Activated naive CD4-positive, alpha-beta T cell treated with anti-CD3 and anti-CD28 coated beads, Interleukin-2, amount 50 U/mL, for 72 hours (primary cell): Measurements from ENCODE around the gene RAD51B. TPM values are rescaled to one million over a fixed set of nuclear protein-coding genes. Genes with fewer than 3 reads are reported as not detected.

Source experiments
- ATAC-seq, 2 donors: fragments of 150-1000 bp; cut with Tn5 transposase; 2 replicates each; pipeline ENCODE4 v1.10.0; 2021; ENCODE audit warnings: mild to moderate bottlenecking in 2 of 2, moderate library complexity in 2 of 2
- DNase-seq, 2 donors: peaks; one replicate each; pipeline ENCODE4 v3.0.0; 2021 to 2022; ENCODE audit warnings: low spot score in 2 of 2
- H3K27ac Mint-ChIP-seq, 2 donors: one replicate each; pipeline ENCODE4 v1.8.0; 2022; ENCODE audit warnings: mild to moderate bottlenecking in 2 of 2, mixed read lengths in 2 of 2
- H3K36me3 Mint-ChIP-seq, 2 donors: one replicate each; pipeline ENCODE4 v1.8.0; 2022; ENCODE audit warnings: mixed read lengths in 2 of 2
- H3K9me3 Mint-ChIP-seq, 2 donors: one replicate each; pipeline ENCODE4 v1.8.0; 2022; ENCODE audit warnings: mixed read lengths in 2 of 2
- total RNA-seq, 2 donors: library from RNA; stranded (reverse); gene quantifications; one replicate each; pipeline ENCODE4 v1.2.3, GENCODE V29; 2022

The RAD51B gene
- total RNA-seq, 2 donors from 2014 or later = 36.5 to 53.0 TPM

DNA sequence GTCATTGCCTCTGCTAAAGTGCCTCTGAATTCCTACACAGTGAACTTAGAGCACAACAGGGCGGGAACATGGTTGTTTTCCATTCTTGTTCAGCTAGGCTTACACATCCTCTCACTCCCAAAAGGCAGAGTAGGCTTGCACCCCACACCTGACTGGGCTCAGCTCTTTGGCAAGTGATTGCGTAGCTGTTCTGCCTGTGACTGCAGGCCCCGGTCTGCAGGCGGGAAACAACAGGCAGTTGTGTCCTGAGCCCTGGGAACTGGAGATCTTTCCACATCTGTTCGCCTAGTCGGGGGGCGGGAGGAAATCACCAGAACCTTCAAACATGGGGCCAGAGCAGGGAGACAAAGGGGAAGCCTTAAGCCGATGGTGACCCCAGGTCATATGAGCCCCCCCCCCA lies 698.6 kb downstream of the RAD51B start:
- no peak overlapping the region for H3K27ac Mint-ChIP-seq
- H3K9me3 Mint-ChIP-seq = no peaks in the 10 kb centered on the region
- H3K36me3 Mint-ChIP-seq = no peaks in the 10 kb centered on the region
- ATAC-seq = no peak
- no peak for DNase-seq

GRCh38 chr14:68518761-68519670 lies 699.4 kb downstream of the RAD51B start:
- ATAC-seq (no peak), DNase-seq (no peak)
- H3K27ac Mint-ChIP-seq = peak overlapping the region in 1 of 2 donors; percentile 10
- no peaks in the 10 kb centered on the region for H3K9me3 Mint-ChIP-seq
- H3K36me3 Mint-ChIP-seq = no peaks in the 10 kb centered on the region

DNA sequence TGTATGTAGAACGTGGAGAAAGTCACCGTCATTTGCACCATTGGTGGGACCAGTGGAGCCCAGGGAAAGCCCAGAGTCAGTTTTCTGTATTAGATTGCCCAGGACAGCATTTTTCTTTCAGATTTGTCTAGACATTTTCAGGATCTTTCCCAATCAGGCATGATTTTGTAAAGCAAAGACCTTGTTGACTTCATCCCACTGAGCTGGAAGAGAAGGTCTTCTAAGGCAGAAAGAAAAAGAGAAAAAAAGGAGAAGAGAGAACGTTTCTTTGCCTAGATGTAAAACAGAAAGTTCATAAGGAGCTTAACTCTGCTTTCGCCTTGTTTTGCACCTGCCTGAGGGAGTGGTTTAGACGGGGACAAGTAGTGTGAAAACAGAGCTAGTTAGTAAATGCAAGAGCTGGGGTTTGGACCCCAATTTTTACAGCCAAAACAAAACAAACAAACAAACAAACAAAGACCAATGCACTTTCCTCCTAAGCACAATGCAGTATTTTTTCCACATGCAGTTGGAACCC lies 700.1 kb downstream of the RAD51B start:
- ATAC-seq = no peak
- Mint-ChIP-seq H3K27ac (peak overlapping the region in 1 of 2 donors; percentile 10), H3K36me3 (no peaks in the 10 kb centered on the region), H3K9me3 (no peaks in the 10 kb centered on the region)
- no peak for DNase-seq

DNA sequence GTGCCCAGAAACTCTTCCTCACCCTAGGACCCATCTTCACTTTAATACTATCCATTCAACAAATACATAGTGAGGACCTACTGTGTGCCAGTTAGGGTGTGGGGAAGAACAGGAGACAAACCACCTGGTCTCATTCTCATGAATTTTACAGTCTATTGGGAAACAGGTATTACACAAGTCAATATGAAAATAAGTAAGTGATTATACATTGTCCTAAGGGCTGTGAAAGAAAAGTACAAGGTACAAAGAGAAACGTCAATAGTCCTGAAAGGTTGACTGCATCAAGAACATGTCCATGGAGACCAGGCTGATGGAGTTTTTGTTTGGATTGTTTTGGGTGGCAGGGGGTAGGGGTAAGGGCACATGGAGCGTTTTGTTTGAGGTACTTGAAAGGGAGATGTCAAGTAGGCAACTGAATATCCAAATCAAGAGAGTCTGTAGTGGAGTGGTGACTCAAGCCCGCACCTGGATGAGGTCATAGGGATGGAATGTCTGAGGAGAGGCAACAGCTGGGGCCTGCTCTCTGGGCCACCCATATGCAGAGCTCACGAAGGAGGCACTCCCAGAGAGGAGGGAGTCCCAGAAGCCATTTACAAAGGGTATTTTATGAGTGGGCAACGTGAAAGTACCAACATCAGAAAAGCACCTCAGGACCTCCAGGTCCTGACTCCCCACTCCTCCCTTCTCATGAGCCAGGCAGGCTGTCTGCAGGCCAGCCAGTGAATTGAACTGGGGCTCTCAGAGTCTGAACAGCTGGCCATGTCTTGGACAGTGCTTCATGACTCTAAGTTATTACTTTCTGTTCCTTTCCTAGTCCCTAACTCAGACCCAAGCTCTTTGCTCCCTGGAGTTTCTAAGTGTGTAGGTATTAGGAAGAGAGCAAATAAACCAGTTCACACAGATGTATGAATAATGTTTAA lies 701.3 kb downstream of the RAD51B start:
- no peak overlapping the region for H3K27ac Mint-ChIP-seq
- no peak for DNase-seq
- ATAC-seq = no peak
- H3K9me3 Mint-ChIP-seq = no peaks in the 10 kb centered on the region
- no peaks in the 10 kb centered on the region for H3K36me3 Mint-ChIP-seq

GRCh38 chr14:68521557-68521901 lies 702.0 kb downstream of the RAD51B start:
- DNase-seq (no peak), ATAC-seq (no peak)
- Mint-ChIP-seq H3K36me3 (no peaks in the 10 kb centered on the region), H3K27ac (no peak overlapping the region), H3K9me3 (no peaks in the 10 kb centered on the region)

DNA sequence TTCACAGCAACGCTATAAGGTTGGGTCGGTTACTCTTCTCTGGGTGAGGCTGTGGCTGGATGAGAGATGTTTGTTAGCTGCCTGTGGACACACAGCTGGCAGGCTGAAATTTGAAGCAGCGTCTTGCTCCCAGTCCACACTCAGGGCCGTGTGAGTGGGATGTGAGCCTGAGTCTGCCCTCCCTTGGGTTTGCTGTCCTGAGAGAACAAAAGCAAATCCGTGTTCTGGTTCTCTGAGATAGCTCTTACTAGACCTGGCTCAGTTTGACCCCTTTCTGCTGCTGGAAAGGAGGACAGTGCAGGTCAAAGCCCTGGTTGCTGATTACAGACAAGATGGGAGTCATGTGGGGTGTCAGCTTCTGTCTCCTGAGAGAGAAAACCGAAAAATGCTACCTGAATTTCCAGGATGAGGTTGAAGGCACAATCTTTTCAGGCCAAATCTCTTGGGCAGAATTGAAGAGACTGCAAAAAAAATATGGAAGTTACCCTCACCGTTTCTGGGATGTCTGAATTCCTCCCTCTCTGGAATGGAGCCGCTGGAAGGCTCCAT lies 702.5 kb downstream of the RAD51B start:
- no peak for DNase-seq
- H3K36me3 Mint-ChIP-seq = no peaks in the 10 kb centered on the region
- no peak overlapping the region for H3K27ac Mint-ChIP-seq
- H3K9me3 Mint-ChIP-seq = no peaks in the 10 kb centered on the region
- ATAC-seq = no peak

DNA sequence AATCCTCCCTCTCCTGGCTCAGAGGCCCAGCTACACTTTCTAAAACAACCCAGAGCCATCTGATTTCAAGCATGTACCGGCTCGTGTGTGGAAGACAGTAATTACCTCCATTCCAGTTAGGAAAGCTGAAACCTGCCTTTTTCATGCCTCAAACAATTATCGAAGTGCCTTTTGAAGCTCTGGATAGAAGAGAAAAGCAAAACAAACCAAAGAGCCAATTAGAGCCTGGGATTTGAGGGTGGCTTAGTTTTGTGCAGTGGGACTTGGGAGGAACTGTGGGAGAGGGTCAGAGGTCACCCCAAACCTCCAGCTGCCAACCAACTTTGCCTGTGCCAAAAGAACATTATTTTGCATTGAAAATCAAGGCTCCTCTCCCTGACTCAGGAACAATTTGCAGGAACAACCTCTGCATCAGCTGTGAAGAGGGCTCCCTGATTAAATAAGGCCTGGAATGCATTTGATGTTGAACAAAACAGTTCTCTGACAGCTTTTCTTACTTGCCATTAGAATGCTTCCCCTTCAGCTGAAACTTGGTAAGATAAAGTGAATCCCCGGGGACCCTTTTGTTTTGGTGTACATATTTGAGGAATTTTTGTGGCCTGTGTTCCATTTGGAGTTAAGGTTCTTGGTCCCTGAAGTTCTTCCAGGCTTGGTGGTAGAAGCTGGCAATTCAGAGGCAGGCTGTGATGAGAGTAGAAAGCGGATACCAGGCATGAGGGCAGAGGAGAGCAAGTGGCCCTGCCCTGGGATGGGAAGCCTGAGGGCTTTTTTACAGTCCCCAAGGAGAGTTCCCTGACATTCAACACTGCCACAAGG lies 703.1 kb downstream of the RAD51B start:
- Mint-ChIP-seq H3K27ac (peak overlapping the region in 1 of 2 donors; percentile 11), H3K36me3 (no peaks in the 10 kb centered on the region), H3K9me3 (no peaks in the 10 kb centered on the region)
- ATAC-seq (no peak), DNase-seq (no peak)

DNA sequence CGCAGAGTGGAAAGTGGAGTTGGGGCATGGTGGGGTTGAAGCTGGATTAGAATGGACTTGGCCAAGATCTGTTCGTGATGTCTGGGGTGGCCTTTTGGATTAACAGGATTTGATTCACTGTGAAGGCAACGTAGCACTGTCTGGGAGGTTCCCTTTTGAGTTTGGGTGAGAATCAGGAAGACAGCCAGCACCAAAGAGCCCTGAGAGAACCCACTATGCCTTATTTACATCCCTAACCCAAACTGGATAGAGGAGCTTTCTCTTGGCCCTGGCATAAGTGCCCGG lies 703.7 kb downstream of the RAD51B start:
- Mint-ChIP-seq H3K9me3 (no peaks in the 10 kb centered on the region), H3K36me3 (no peaks in the 10 kb centered on the region), H3K27ac (peak overlapping the region in 1 of 2 donors; percentile 11)
- DNase-seq (no peak), ATAC-seq (no peak)

DNA sequence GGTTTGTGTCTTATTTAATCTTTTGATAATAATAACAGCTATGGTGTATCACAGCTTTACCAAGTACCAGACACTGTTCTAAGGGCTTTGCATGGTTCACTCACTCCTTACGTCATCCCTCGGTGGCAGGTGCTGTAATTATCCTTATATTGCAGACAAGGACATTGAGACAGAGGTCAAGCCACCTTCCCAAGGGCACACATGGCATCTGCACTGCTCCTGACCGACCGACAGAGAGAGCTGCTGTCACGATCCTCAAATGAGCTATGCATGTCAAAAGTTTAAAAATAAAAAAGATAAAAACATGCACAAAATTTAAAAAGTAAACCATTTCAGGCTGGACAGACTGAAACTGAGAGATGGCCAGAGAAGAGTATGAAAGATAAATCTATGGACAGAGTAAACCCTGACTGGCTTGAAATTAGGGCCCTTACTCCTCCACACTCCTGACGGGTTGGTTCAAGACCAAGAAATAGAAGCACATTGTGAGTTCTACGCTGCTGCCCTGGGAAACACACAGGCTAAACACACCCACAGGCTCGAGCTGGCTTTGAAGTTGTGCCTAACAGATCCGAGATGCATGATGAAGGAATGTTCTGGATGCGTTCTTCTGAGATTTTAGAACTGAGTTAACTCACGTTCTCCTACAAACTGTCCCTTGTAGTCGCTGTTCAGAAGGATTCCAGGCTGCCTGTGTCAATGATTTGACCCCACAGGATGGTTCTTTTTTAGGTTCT lies 704.6 kb downstream of the RAD51B start:
- no peak overlapping the region for H3K27ac Mint-ChIP-seq

GRCh38 chr14:68525516-68525915 lies 705.9 kb downstream of the RAD51B start:
- peaks cover 15 to 16% of the 10 kb centered on the region in 2 donors for H3K36me3 Mint-ChIP-seq
- H3K27ac Mint-ChIP-seq = no peak overlapping the region
- DNase-seq (no peak), ATAC-seq (no peak)
- H3K9me3 Mint-ChIP-seq = peaks cover 0 to 10% of the 10 kb centered on the region in 2 donors

More for the DNA sequence above, 704.6 kb downstream of the RAD51B start:
- Mint-ChIP-seq H3K9me3 (peaks cover 0 to under 1% of the 10 kb centered on the region in 2 donors), H3K36me3 (peaks cover 1 to 2% of the 10 kb centered on the region in 2 donors)
- no peak for ATAC-seq
- no peak for DNase-seq

- Mint-ChIP-seq H3K36me3 (peaks cover 15 to 17% of the 10 kb centered on the region in 2 donors), H3K9me3 (peaks cover 5 to 10% of the 10 kb centered on the region in 2 donors), H3K27ac (no peak overlapping the region)
- no peak for ATAC-seq
- DNase-seq = no peak
Measured at GRCh38 chr14:68526512-68527091, 707.0 kb downstream of the RAD51B start.

- peaks cover 15 to 17% of the 10 kb centered on the region in 2 donors for H3K36me3 Mint-ChIP-seq
- ATAC-seq = no peak
Measured at GRCh38 chr14:68527329-68527851, 707.8 kb downstream of the RAD51B start.

DNA sequence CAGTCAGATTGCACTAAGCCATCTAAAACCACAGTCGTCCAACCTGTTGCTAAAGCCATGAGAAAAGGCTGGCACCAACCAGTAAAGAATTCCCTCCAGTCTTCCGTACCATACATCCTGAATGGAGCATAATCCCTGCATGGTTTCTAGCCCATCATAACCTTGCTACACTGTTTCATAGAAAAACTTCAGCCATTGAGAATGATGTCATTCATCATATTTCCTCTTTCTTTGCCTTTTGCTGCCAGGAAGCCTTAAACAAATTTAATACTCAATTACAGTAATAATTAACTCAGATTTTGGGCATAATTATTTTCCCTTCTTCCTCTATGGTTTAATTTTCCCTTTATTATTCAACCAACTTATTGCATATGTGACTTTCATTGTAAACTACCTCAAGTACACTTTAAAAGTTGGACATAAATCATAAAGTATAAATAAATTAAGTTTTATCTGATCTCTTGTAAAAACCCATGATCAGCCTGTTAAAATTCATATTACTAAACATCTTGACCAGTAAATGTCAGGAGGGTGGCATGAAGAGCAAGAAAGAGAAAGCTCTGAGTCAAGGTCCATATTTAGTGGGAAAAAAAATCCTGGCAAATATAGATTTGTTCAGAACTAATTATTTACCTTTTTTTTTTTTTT lies 708.6 kb downstream of the RAD51B start:
- DNase-seq = no peak
- H3K9me3 Mint-ChIP-seq = peaks cover 5 to 12% of the 10 kb centered on the region in 2 donors
- H3K36me3 Mint-ChIP-seq = peaks cover 15 to 17% of the 10 kb centered on the region in 2 donors
- no peak overlapping the region for H3K27ac Mint-ChIP-seq
- no peak for ATAC-seq

More at GRCh38 chr14:68527329-68527851, 707.8 kb downstream of the RAD51B start:
- DNase-seq = no peak
- Mint-ChIP-seq H3K27ac (no peak overlapping the region), H3K9me3 (peaks cover 5 to 10% of the 10 kb centered on the region in 2 donors)

GRCh38 chr14:68530443-68530842 lies 710.9 kb downstream of the RAD51B start:
- Mint-ChIP-seq H3K36me3 (peaks cover 15 to 17% of the 10 kb centered on the region in 2 donors), H3K27ac (no peak overlapping the region), H3K9me3 (peaks cover 5 to 25% of the 10 kb centered on the region in 2 donors)
- ATAC-seq (no peak), DNase-seq (no peak)
